Fibroblast of the aortic adventitia (primary cell): ENCODE measurements around the gene TMEM240. TPM values are rescaled to one million over a fixed set of nuclear protein-coding genes. Genes with fewer than 3 reads are reported as not detected.

Experiments
- DNase-seq: peaks from one replicate; pipeline ENCODE4 v3.0.0-alpha.2; 2010; ENCODE audit warnings: low read depth
- H3K4me3 ChIP-seq: 2 replicates; pipeline ENCODE4 v1.5.1; 2011; ENCODE audit warnings: low read depth, mild to moderate bottlenecking, control low read depth, low read length, moderate library complexity
- CTCF ChIP-seq: IDR thresholded peaks from 2 replicates; pipeline ENCODE4 v1.5.1; 2011; ENCODE audit warnings: mild to moderate bottlenecking, low read length, control low read depth, inconsistent platforms; ENCODE audit not compliant: insufficient read depth
- total RNA-seq: library from RNA; depleted of rRNA; stranded (reverse); fragments of >200 nt; gene quantifications from 2 replicates; pipeline ENCODE4 v1.2.3, GENCODE V29; 2012; ENCODE audit warnings: low replicate concordance

TMEM240 gene
- total RNA-seq, 1 donor: 3.6 TPM

- peak; percentile 24 for DNase-seq
- H3K4me3 ChIP-seq: peak overlapping the region; percentile 73
- no peak for TF ChIP-seq CTCF
These were observed 924 bp downstream of the TMEM240 start for GRCh38 chr1:1539310-1540089.

- no peak for DNase-seq
- H3K4me3 ChIP-seq: peak overlapping the region; percentile 73
- no peak for TF ChIP-seq CTCF
These were observed 1.5 kb downstream of the TMEM240 start for GRCh38 chr1:1538989-1539309.

- H3K4me3 ChIP-seq: no peak overlapping the region
- DNase-seq: no peak
- TF ChIP-seq CTCF: no peak
These were observed 2.1 kb downstream of the TMEM240 start for GRCh38 chr1:1538334-1538733.

- H3K4me3 ChIP-seq: no peak overlapping the region
- no peak for DNase-seq
- no peak for TF ChIP-seq CTCF
These were observed 2.7 kb downstream of the TMEM240 start for GRCh38 chr1:1537626-1538250.

- no peak for TF ChIP-seq CTCF
- no peak overlapping the region for H3K4me3 ChIP-seq
- no peak for DNase-seq
These were observed 3.4 kb downstream of the TMEM240 start for GRCh38 chr1:1536938-1537546.

GRCh38 chr1:1536019-1536937 lies 4.1 kb downstream of the TMEM240 start:
- no peak for DNase-seq
- H3K4me3 ChIP-seq: no peak overlapping the region
- no peak for TF ChIP-seq CTCF
